ENCODE data around the gene RSF1. TPM values are rescaled to one million over a fixed set of nuclear protein-coding genes. Genes with fewer than 3 reads are reported as not detected.
"Not testable (repeated sequence)": the region's sequence is repeated elsewhere in the genome, so short reads cannot be mapped to it uniquely, and the experiment has no call there.

Gene RSF1
- total RNA-seq, 1 donor from 2014 or later: 40.6 TPM

GRCh38 chr11:77636731-77637344 lies 183.7 kb downstream of the RSF1 start:
- no peak for DNase-seq
- H3K9me3 ChIP-seq (replicated peaks): peaks cover 7% of the 10 kb centered on the region
- intact Hi-C loops (cut with micrococcal nuclease): no loop called here
- peak overlapping the region; percentile 86 for H3K4me3 ChIP-seq
- H3K27me3 ChIP-seq (ENCODE audit: low read depth): no peaks in the 10 kb centered on the region
- H3K27ac ChIP-seq (replicated peaks): peak overlapping the region; percentile 92
- H3K4me1 ChIP-seq: peaks cover 26% of the 10 kb centered on the region
- no peak for TF ChIP-seq CTCF (IDR thresholded peaks at IDR 0.05; ENCODE audit: borderline replicate concordance)
- no peaks in the 10 kb centered on the region for H3K36me3 ChIP-seq

- DNase-seq; intact Hi-C loops (cut with micrococcal nuclease); H3K27ac ChIP-seq (replicated peaks): not testable (repeated sequence)
Observed at GRCh38 chr11:77633926-77634325, 186.6 kb downstream of the RSF1 start.

GRCh38 chr11:77630157-77630710 lies 190.3 kb downstream of the RSF1 start:
- H3K27me3 ChIP-seq (ENCODE audit: low read depth): no peaks in the 10 kb centered on the region
- no peak for TF ChIP-seq CTCF (IDR thresholded peaks at IDR 0.05; ENCODE audit: borderline replicate concordance)
- H3K9me3 ChIP-seq (replicated peaks): no peaks in the 10 kb centered on the region
- H3K4me3 ChIP-seq: no peak overlapping the region
- intact Hi-C loops (cut with micrococcal nuclease): no loop called here
- no peak for DNase-seq
- peaks cover 36% of the 10 kb centered on the region for H3K36me3 ChIP-seq
- no peak overlapping the region for H3K27ac ChIP-seq (replicated peaks)
- no peaks in the 10 kb centered on the region for H3K4me1 ChIP-seq

More at GRCh38 chr11:77633926-77634325, 186.6 kb downstream of the RSF1 start:
- not testable (repeated sequence) for H3K36me3 ChIP-seq; H3K9me3 ChIP-seq (replicated peaks); H3K27me3 ChIP-seq (ENCODE audit: low read depth); H3K4me3 ChIP-seq
- H3K4me1 ChIP-seq: peaks cover 26% of the 10 kb centered on the region

- no peak for DNase-seq
- Histone ChIP-seq H3K4me1 (no peaks in the 10 kb centered on the region), H3K36me3 (peaks cover 81% of the 10 kb centered on the region), H3K27ac (replicated peaks) (no peak overlapping the region), H3K27me3 (ENCODE audit: low read depth) (no peaks in the 10 kb centered on the region), H3K9me3 (replicated peaks) (no peaks in the 10 kb centered on the region), H3K4me3 (no peak overlapping the region)
- intact Hi-C loops (cut with micrococcal nuclease): no loop called here
- TF ChIP-seq CTCF (IDR thresholded peaks at IDR 0.05; ENCODE audit: borderline replicate concordance): peak; percentile 76
Observed at GRCh38 chr11:77619576-77620198, 200.8 kb downstream of the RSF1 start.

GRCh38 chr11:77617892-77618291 lies 202.6 kb downstream of the RSF1 start:
- H3K4me3 ChIP-seq: no peak overlapping the region
- H3K36me3 ChIP-seq: peaks cover 66% of the 10 kb centered on the region
- no peaks in the 10 kb centered on the region for H3K4me1 ChIP-seq
- intact Hi-C loops (cut with micrococcal nuclease): no loop called here
- no peaks in the 10 kb centered on the region for H3K27me3 ChIP-seq (ENCODE audit: low read depth)
- no peak overlapping the region for H3K27ac ChIP-seq (replicated peaks)
- H3K9me3 ChIP-seq (replicated peaks): no peaks in the 10 kb centered on the region
- TF ChIP-seq CTCF (IDR thresholded peaks at IDR 0.05; ENCODE audit: borderline replicate concordance): no peak
- no peak for DNase-seq

GRCh38 chr11:77611921-77612320 lies 208.6 kb downstream of the RSF1 start:
- intact Hi-C loops (cut with micrococcal nuclease): no loop called here
- TF ChIP-seq CTCF (IDR thresholded peaks at IDR 0.05; ENCODE audit: borderline replicate concordance): no peak

More at GRCh38 chr11:77611921-77612320, 208.6 kb downstream of the RSF1 start:
- Histone ChIP-seq H3K27ac (replicated peaks) (no peak overlapping the region), H3K27me3 (ENCODE audit: low read depth) (no peaks in the 10 kb centered on the region), H3K9me3 (replicated peaks) (no peaks in the 10 kb centered on the region), H3K36me3 (peaks cover 43% of the 10 kb centered on the region), H3K4me3 (no peak overlapping the region), H3K4me1 (no peaks in the 10 kb centered on the region)
- DNase-seq: no peak
